ENCODE measurements around the gene CPVL. TPM values are rescaled to one million over a fixed set of nuclear protein-coding genes. Genes with fewer than 3 reads are reported as not detected.

The CPVL gene
- total RNA-seq, 4 donors from 2014 or later = 8.1 to 17.1 (median 10.1) TPM

DNA sequence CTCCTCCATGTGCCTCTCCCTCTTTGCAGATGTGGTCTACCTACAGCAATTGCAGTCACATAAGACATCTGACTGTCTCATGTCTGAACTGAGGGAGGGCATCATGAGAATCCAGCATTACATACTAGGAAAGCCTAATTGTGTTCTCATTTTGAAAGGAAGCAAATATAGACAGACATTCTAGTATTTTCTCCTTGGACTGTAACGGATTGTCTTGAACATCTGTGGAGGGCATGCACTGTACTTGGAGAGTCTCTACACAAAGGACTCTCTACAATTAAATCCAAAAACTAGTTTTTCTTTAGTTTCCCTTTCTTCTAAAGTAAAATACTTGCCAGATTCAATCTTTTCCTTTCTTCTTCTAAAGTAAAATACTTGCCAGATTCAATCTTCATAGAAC, 153.5 kb downstream of the CPVL start:
- H3K4me1 ChIP-seq = peaks cover 26% of the 10 kb centered on the region
- WGBS = 64% methylated on average over 1 of the region's 1 CpG
- TF ChIP-seq POLR2A (IDR thresholded peaks at IDR 0.05) = no peak
- TF ChIP-seq CTCF (IDR thresholded peaks at IDR 0.05) = no peak
- no peak for TF ChIP-seq POLR2AphosphoS5 (IDR thresholded peaks at IDR 0.05)
- TF ChIP-seq EP300 (IDR thresholded peaks at IDR 0.05) = no peak
- H3K4me3 ChIP-seq = no peak overlapping the region
- no peak overlapping the region for H3K27ac ChIP-seq
- H3K27me3 ChIP-seq = no peaks in the 10 kb centered on the region
- H3K36me3 ChIP-seq = no peaks in the 10 kb centered on the region
- no peak for DNase-seq (ENCODE audit: low spot score in 2 of 2)
- H3K9me3 ChIP-seq = no peaks in the 10 kb centered on the region

- Histone ChIP-seq H3K9me3 (no peaks in the 10 kb centered on the region), H3K4me3 (no peak overlapping the region), H3K27me3 (no peaks in the 10 kb centered on the region), H3K36me3 (no peaks in the 10 kb centered on the region), H3K4me1 (peaks cover 46% of the 10 kb centered on the region), H3K27ac (no peak overlapping the region)
- peak in 1 of 2 donors; percentile 82 for DNase-seq (ENCODE audit: low spot score in 2 of 2)
- 55% methylated on average over 11 of the region's 11 CpGs for WGBS
- no peak for TF ChIP-seq CTCF (IDR thresholded peaks at IDR 0.05)
- no peak for TF ChIP-seq POLR2AphosphoS5 (IDR thresholded peaks at IDR 0.05)
- TF ChIP-seq EP300 (IDR thresholded peaks at IDR 0.05) = no peak
- TF ChIP-seq POLR2A (IDR thresholded peaks at IDR 0.05) = no peak
These were observed 156.0 kb downstream of the CPVL start for GRCh38 chr7:28990200-28990960.

DNA sequence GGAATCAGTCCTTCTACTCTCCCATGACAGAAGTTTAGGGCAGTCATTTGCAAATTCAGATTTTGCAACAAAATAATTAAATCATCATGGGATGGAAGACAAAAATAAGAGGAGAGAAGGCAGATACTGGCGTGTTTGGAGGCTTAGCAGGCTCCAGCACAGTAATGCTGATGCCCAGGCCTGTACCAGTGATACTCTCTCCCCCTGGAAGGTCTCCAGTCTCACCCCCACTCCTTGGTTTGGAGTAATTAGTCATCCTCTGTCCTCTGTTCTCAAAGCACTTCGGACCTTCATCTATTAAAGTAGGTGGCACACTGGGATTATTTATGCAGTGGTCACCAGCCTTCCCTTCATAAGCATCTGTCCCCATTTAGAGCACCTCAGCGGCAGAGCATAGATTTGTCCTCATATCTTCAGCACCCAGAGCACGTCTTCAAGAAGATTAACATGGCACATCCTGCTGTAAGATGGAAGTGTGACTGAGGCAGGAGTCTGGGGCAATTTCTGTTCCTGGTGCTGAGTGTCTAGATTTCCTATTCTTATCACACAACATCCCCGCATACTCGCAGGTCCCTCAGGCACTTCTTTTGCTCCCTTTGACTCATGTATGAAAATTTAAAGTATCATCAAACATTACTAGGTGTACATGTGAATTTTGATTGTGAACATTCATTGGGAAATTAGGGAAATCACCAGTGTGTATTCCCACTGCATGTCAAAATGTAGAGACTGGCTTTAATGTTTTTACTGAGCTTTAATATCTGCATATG, 156.9 kb downstream of the CPVL start:
- Histone ChIP-seq H3K9me3 (no peaks in the 10 kb centered on the region), H3K27me3 (no peaks in the 10 kb centered on the region), H3K4me3 (no peak overlapping the region), H3K27ac (no peak overlapping the region), H3K36me3 (no peaks in the 10 kb centered on the region), H3K4me1 (peaks cover 56% of the 10 kb centered on the region)
- no peak for DNase-seq (ENCODE audit: low spot score in 2 of 2)
- TF ChIP-seq POLR2AphosphoS5 (IDR thresholded peaks at IDR 0.05) (no peak), POLR2A (IDR thresholded peaks at IDR 0.05) (no peak), EP300 (IDR thresholded peaks at IDR 0.05) (no peak), CTCF (IDR thresholded peaks at IDR 0.05) (no peak)
- WGBS = 77% methylated on average over 6 of the region's 6 CpGs

DNA sequence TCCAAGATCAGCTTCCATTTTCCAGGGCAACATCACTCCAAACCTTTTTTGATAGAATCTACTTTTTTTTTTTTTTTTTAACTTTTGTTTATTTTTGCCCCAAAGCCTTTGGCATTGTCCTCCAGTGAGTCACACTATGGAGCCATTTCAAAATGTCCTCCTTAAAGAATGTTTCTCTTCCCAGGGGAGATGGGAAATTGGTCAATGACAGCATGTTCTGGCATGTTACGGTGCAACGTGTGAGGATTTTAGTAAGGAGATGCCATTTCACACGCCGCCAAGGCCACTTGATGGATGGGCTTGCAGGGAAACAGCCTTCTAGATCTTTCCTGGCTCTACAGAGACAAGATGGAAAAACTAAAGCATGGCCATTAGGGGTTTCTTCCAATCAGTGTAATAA, 157.5 kb downstream of the CPVL start:
- 40% methylated on average over 4 of the region's 4 CpGs for WGBS
- no peaks in the 10 kb centered on the region for H3K27me3 ChIP-seq
- peaks cover 62% of the 10 kb centered on the region for H3K4me1 ChIP-seq
- peak overlapping the region; percentile 70 for H3K27ac ChIP-seq
- no peaks in the 10 kb centered on the region for H3K36me3 ChIP-seq
- TF ChIP-seq EP300 (IDR thresholded peaks at IDR 0.05) (no peak), POLR2AphosphoS5 (IDR thresholded peaks at IDR 0.05) (peak in 2 of 3 donors; percentile 88 to 94)
- no peak overlapping the region for H3K4me3 ChIP-seq
- H3K9me3 ChIP-seq = no peaks in the 10 kb centered on the region
- DNase-seq (ENCODE audit: low spot score in 2 of 2) = peak; percentile 75 to 83

DNA sequence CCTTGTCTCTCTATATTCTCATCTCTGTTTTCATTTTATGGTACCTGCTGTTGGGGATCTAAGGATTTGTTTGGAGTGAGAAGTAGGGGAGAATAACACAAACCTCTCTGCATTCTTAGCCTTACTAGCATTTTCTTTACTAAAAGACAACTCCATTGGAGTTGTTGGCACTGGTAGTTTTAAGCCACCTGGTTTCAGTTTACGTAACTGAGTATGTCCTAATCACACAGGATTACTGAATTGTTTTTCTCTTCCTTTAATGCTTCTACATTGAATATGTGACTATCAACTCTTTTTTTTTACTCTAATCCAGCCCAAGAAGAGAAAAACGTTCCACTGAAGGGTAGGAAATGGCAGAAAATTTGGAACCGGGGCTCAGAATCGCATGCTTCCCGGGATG, 158.2 kb downstream of the CPVL start:
- TF ChIP-seq EP300 (IDR thresholded peaks at IDR 0.05) (no peak), POLR2A (IDR thresholded peaks at IDR 0.05) (no peak), POLR2AphosphoS5 (IDR thresholded peaks at IDR 0.05) (no peak), CTCF (IDR thresholded peaks at IDR 0.05) (no peak)
- Histone ChIP-seq H3K27me3 (no peaks in the 10 kb centered on the region), H3K4me1 (peaks cover 63% of the 10 kb centered on the region), H3K4me3 (no peak overlapping the region), H3K27ac (peak overlapping the region; percentile 70), H3K9me3 (no peaks in the 10 kb centered on the region), H3K36me3 (no peaks in the 10 kb centered on the region)
- no peak for DNase-seq (ENCODE audit: low spot score in 2 of 2)
- 69% methylated on average over 5 of the region's 5 CpGs for WGBS

Data from suprapubic skin (tissue), 4 donors.